ENCODE measurements around the gene CDC42BPG.

Gene CDC42BPG, protein sequence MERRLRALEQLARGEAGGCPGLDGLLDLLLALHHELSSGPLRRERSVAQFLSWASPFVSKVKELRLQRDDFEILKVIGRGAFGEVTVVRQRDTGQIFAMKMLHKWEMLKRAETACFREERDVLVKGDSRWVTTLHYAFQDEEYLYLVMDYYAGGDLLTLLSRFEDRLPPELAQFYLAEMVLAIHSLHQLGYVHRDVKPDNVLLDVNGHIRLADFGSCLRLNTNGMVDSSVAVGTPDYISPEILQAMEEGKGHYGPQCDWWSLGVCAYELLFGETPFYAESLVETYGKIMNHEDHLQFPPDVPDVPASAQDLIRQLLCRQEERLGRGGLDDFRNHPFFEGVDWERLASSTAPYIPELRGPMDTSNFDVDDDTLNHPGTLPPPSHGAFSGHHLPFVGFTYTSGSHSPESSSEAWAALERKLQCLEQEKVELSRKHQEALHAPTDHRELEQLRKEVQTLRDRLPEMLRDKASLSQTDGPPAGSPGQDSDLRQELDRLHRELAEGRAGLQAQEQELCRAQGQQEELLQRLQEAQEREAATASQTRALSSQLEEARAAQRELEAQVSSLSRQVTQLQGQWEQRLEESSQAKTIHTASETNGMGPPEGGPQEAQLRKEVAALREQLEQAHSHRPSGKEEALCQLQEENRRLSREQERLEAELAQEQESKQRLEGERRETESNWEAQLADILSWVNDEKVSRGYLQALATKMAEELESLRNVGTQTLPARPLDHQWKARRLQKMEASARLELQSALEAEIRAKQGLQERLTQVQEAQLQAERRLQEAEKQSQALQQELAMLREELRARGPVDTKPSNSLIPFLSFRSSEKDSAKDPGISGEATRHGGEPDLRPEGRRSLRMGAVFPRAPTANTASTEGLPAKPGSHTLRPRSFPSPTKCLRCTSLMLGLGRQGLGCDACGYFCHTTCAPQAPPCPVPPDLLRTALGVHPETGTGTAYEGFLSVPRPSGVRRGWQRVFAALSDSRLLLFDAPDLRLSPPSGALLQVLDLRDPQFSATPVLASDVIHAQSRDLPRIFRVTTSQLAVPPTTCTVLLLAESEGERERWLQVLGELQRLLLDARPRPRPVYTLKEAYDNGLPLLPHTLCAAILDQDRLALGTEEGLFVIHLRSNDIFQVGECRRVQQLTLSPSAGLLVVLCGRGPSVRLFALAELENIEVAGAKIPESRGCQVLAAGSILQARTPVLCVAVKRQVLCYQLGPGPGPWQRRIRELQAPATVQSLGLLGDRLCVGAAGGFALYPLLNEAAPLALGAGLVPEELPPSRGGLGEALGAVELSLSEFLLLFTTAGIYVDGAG (N-terminal part only)

GRCh38 chr11:64844330-64845128 lies at the start of gene CDC42BPG:
TSS of gene CDC42BPG (minus strand) at chr11:64844653. CDS start at chr11:64844569, 84 bp downstream.
- DNase-seq: peak; percentile 91

DNA sequence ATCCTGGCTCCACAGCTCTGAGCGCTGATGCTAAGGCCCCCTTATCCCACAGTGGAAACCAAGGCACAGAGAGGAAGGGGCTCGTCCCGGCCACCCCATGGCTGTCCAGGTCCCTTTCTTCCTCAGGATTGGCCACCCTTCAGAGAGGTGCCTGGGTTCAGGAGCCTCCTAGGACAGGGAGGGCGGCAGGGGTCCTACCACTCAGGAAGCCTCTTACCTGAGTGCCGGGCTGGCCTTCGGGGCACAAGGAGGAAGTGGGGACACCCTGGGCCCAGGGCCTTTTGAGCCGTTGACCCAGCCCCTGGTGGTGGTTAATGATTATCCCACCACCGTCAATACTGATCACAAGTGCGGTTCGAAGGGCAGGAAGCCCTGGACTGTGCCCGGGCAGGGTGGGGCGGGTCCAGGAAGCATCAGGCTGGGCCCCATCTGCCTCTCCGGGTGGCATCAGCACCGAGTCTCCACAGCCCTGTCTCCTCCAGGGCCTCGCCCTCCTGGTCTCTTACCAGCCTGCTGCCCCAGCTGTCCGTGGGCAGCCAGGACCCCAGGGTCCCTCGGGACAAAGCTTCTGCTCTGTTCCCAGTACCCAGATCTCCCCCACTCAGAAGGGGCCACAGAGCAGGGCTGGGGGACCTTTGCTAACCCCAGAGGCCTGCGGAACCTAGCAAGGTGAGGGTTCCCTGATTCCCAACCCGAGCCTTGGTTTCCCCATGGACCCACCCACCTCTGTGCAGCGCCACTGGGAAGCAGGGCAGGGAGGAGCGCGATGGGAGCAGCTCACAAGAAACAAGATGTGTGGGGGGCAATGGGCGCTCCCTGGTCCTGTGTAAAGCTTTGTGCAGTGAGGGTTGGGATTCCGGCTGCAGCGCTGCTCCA lies 49.0 kb upstream of the CDC42BPG start:
- DNase-seq: no peak

GRCh38 chr11:64892838-64893193 lies 48.4 kb upstream of the CDC42BPG start:
- DNase-seq: no peak

GRCh38 chr11:64892411-64892831 lies 48.0 kb upstream of the CDC42BPG start:
- no peak for DNase-seq

GRCh38 chr11:64891880-64892279 lies 47.4 kb upstream of the CDC42BPG start:
- DNase-seq: no peak

- no peak for DNase-seq
These were observed 46.9 kb upstream of the CDC42BPG start for GRCh38 chr11:64891215-64891848.

- no peak for DNase-seq
These were observed 46.1 kb upstream of the CDC42BPG start for GRCh38 chr11:64890522-64890939.

DNA sequence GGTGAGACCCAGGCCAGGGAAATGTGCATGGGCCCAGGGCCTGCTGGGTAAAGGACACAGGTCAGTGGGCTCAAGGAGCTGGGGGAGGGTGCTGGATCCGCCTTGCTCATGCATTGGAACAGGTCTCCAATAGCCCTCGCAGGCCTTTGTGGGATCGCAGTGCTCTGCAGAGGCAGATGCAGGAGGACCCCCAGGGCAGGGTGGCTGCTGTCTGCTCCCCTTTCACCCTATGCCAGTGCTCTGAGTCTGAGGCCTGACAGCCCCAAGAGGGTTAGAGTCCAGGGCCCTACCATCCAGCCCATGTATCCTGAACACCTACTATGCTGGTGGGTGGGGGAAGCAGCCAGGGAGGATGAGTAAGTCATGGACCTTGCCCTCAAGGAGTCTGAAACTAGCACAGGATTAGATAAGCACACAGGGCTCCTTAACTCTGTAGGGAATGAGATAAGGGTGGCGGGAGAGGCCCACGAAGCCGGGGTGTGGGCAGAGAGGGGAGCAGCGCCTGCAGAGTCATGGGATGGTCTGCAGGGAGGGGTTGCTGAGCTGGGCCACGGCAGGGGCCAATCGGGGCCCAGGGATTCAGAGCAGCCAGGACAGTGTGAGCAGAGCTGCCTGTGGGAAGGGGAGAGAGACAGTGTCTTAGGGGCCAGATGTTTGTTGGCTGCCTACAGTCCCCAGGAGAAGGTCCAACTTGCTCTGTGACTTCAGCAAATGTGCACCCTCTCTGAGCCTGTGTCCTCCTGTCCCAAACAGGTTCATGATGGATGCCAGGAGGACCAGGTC lies 44.5 kb upstream of the CDC42BPG start:
- no peak for DNase-seq

GRCh38 chr11:64888406-64888728 lies 43.9 kb upstream of the CDC42BPG start:
- no peak for DNase-seq

GRCh38 chr11:64887757-64888405 lies 43.4 kb upstream of the CDC42BPG start:
- DNase-seq: peak; percentile 50

GRCh38 chr11:64887234-64887756 lies 42.8 kb upstream of the CDC42BPG start:
- DNase-seq: no peak

GRCh38 chr11:64885367-64886286 lies 41.2 kb upstream of the CDC42BPG start:
- DNase-seq: no peak

DNA sequence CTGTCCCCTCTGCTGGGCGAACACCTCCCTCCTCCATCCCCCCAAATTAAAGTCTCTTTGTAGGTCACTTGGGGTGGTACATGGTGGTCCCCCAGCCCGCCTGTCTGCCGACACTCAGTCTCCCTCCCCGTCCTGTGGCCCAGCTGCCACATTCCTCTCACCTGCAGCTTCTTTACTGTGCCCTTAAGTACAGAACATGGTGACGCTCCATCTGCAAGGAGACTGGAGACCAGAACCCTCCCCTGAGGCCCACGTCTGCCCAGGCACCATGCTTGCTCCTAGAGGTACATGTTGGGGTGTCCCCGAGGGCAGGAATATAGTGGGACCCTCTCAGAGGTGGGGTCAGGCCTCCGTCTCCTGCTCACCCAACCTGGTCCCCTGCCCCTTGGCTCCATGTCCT lies 39.6 kb upstream of the CDC42BPG start:
- DNase-seq: no peak

DNA sequence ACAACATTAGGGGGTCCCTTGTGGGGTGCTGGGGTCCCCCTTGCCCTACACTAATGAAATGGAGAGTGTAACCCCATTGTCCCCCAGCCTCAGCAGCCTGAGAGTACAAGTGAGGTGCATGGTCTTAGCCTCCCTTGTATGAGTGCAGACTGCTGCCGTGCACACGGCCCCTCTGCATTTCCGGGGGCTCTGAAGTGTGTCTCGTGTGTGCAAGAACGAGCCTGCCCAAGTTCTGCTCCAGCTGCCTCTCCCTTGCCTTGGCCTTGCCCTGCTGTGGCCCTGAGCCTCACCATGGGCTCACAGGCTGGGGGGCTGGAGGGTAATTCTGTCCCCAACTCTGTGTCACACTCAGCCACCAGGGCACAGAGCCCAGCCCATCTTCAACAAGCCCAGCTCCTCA lies 39.1 kb upstream of the CDC42BPG start:
- DNase-seq: no peak

DNA sequence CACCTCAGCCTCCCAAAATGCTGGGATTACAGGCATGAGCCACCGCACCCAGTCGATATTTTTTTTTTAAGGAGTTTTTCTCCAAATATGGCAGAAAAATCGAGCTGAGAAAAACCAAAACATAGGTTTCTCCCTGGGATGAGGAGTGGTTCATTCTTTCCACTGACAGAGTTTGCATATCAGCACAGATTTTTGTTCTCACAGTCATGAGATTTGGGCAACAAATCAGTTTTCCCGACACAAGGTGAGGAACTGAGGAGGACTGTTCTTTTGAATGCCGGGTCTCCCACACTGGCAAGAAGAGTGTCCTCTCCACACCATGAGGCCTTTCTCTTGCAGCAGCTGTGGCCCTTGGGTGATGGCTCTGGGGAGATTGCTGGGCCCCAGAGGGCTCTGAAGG lies 37.8 kb upstream of the CDC42BPG start:
- no peak for DNase-seq

GRCh38 chr11:64881476-64881875 lies 37.0 kb upstream of the CDC42BPG start:
- DNase-seq: peak; percentile 53

DNA sequence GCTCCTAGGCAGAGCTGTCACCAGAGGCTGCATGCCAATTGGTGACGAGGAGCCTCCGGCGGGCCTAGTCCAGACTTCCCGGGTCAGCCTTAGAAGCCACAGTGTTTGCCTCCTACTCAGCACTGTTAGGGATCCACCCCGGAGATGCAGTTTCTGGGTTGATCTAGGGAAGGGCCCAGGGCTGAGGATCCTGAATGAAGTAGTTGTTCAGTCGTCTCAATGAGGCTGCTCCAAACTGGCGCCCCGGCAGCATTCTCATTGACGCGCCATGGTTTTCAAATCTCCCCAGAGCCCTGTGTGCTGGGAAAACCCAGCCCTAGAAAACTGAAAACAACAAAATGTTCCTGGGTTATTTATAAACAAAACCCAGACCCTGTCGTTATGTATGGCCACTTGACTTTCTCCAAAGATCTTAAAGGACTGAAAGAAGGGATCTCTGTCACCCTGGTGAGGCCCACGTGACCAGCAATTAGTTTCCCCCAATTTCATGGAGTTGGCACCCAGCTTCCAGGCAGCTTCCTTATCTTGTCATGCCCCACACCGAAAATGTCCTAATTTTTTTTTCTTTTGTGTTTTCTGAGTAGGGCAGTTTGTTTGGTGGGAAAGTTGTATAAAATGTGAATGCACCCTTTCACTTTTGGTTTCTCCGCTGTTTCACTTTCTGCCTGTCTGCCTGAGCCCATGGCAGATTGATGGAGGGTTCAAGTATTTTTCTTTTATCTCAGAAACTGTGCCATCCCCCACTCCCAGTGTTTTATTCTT lies 36.0 kb upstream of the CDC42BPG start:
- no peak for DNase-seq
